ENCODE results near the gene RTP3. TPM values are rescaled to one million over a fixed set of nuclear protein-coding genes. Genes with fewer than 3 reads are reported as not detected.

RTP3 gene
- polyA plus RNA-seq, 1 experiment: not detected

DNA sequence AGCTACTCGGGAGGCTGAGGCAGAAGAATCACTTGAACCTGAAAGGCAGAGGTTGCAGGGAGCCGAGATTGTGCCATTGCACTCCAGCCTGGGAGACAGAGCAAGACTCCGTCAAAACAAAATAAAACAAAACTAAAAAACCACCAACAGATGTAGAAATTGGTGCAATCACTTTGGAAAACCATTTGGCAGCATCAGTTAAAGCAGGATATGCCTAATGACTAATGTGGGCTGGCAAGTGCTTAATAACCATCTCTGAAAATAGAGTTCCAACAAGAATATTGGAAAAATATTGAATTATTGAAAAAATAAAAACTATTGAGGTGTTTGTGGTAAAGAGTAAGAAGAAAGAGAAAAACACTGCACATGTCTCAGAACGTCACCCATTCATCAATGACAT lies 16.1 kb upstream of the RTP3 start:
- TF ChIP-seq, protein P1, sequence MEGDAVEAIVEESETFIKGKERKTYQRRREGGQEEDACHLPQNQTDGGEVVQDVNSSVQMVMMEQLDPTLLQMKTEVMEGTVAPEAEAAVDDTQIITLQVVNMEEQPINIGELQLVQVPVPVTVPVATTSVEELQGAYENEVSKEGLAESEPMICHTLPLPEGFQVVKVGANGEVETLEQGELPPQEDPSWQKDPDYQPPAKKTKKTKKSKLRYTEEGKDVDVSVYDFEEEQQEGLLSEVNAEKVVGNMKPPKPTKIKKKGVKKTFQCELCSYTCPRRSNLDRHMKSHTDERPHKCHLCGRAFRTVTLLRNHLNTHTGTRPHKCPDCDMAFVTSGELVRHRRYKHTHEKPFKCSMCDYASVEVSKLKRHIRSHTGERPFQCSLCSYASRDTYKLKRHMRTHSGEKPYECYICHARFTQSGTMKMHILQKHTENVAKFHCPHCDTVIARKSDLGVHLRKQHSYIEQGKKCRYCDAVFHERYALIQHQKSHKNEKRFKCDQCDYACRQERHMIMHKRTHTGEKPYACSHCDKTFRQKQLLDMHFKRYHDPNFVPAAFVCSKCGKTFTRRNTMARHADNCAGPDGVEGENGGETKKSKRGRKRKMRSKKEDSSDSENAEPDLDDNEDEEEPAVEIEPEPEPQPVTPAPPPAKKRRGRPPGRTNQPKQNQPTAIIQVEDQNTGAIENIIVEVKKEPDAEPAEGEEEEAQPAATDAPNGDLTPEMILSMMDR (IDR thresholded peaks at IDR 0.05; ENCODE audit: insufficient read depth, low read depth, low read length): no peak
- ChIA-PET POLR2A (no interaction called here), CTCF (interaction anchor here (0.7 to 2.0 kb wide), 3 partner anchors 14 to 148 kb away, joined by 3 to 6 read pairs (median 4); no protein-coding TSS in a partner anchor)
- Histone ChIP-seq H3K4me3 (ENCODE audit: low read depth, low read length) (no peak overlapping the region), H3K36me3 (ENCODE audit: control insufficient read depth, insufficient read depth, low read length) (no peaks in the 10 kb centered on the region), H3K27me3 (ENCODE audit: control insufficient read depth, insufficient read depth, low read length) (peaks cover 5% of the 10 kb centered on the region)
- no peak for DNase-seq (ENCODE audit: low read depth)

GRCh38 chr3:46482632-46483350 lies 15.0 kb upstream of the RTP3 start:
- DNase-seq (ENCODE audit: low read depth): no peak
- TF ChIP-seq, protein P1 (IDR thresholded peaks at IDR 0.05; ENCODE audit: insufficient read depth, low read depth, low read length): no peak
- Histone ChIP-seq H3K4me3 (ENCODE audit: low read depth, low read length) (no peak overlapping the region), H3K27me3 (ENCODE audit: control insufficient read depth, insufficient read depth, low read length) (peaks cover under 1% of the 10 kb centered on the region; the same call in 1 of the 2 replicates), H3K36me3 (ENCODE audit: control insufficient read depth, insufficient read depth, low read length) (no peaks in the 10 kb centered on the region)
- ChIA-PET CTCF (interaction anchor here (0.8 to 3.1 kb wide), 5 partner anchors 12 to 147 kb away, joined by 3 to 15 read pairs (median 5); no protein-coding TSS in a partner anchor), POLR2A (no interaction called here)

DNA sequence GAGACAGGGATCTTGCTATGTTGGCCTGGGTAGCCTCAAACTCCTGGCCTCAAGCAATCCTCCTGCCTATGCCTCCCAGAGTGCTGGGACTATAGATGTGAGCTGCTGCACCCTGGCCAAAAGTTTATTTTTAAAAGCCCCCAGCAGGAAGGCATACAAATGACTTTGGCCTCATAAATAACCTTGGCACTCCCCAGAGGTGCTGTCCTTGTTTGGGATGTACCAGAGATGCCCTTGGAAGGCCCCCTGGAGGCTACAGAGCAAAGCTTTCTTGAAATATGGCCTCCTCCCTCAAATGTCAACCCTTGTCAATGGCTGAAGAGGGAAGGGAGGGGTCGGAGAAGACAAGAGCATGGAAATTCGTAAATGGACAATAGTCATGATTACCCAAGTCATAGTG lies 14.0 kb upstream of the RTP3 start:
- TF ChIP-seq, protein P1 (IDR thresholded peaks at IDR 0.05; ENCODE audit: insufficient read depth, low read depth, low read length): no peak
- CTCF ChIA-PET: interaction anchor here (0.6 to 3.1 kb wide), 3 partner anchors 74 to 200 kb away, joined by 3 to 15 read pairs (median 13); no protein-coding TSS in a partner anchor

GRCh38 chr3:46484388-46484787 lies 13.4 kb upstream of the RTP3 start:
- H3K36me3 ChIP-seq (ENCODE audit: control insufficient read depth, insufficient read depth, low read length): no peaks in the 10 kb centered on the region
- POLR2A ChIA-PET: no interaction called here
- no peak for DNase-seq (ENCODE audit: low read depth)
- H3K4me3 ChIP-seq (ENCODE audit: low read depth, low read length): no peak overlapping the region
- TF ChIP-seq, protein P1 (IDR thresholded peaks at IDR 0.05; ENCODE audit: insufficient read depth, low read depth, low read length): no peak
- CTCF ChIA-PET: interaction anchor here (0.6 to 3.1 kb wide), 3 partner anchors 74 to 199 kb away, joined by 3 to 14 read pairs (median 13); no protein-coding TSS in a partner anchor
- no peaks in the 10 kb centered on the region; the same call in 1 of the 2 replicates for H3K27me3 ChIP-seq (ENCODE audit: control insufficient read depth, insufficient read depth, low read length)

More for the DNA sequence above, 14.0 kb upstream of the RTP3 start:
- H3K27me3 ChIP-seq (ENCODE audit: control insufficient read depth, insufficient read depth, low read length): no peaks in the 10 kb centered on the region; the same call in 1 of the 2 replicates
- no peak for DNase-seq (ENCODE audit: low read depth)
- POLR2A ChIA-PET: no interaction called here
- H3K4me3 ChIP-seq (ENCODE audit: low read depth, low read length): no peak overlapping the region
- no peaks in the 10 kb centered on the region for H3K36me3 ChIP-seq (ENCODE audit: control insufficient read depth, insufficient read depth, low read length)

- TF ChIP-seq, protein P1 (IDR thresholded peaks at IDR 0.05; ENCODE audit: insufficient read depth, low read depth, low read length): no peak
- H3K36me3 ChIP-seq (ENCODE audit: control insufficient read depth, insufficient read depth, low read length): no peaks in the 10 kb centered on the region
- no peak overlapping the region for H3K4me3 ChIP-seq (ENCODE audit: low read depth, low read length)
- CTCF ChIA-PET: interaction anchor here (2.7 to 5.7 kb wide), 4 partner anchors 8 to 146 kb away, joined by 13 to 146 read pairs (median 25); no protein-coding TSS in a partner anchor
- POLR2A ChIA-PET: no interaction called here
- no peak for DNase-seq (ENCODE audit: low read depth)
- no peaks in the 10 kb centered on the region; the same call in 1 of the 2 replicates for H3K27me3 ChIP-seq (ENCODE audit: control insufficient read depth, insufficient read depth, low read length)
These were observed 12.6 kb upstream of the RTP3 start for GRCh38 chr3:46484911-46485778.

All from BJ (cell line).